Prostate gland (tissue), 2 donors: Measurements from ENCODE around the gene NAGS. TPM values are rescaled to one million over a fixed set of nuclear protein-coding genes. Genes with fewer than 3 reads are reported as not detected.
"Not testable (repeated sequence)": the region's sequence is repeated elsewhere in the genome, so short reads cannot be mapped to it uniquely, and the experiment has no call there.

Experiments used
- DNase-seq: peaks from one replicate; pipeline ENCODE4 v3.0.0-alpha.2; 2019; ENCODE audit warnings: low spot score
- H3K27ac ChIP-seq, 2 donors: fragments of 200-600 bp; sonication (generic); 2 replicates each; pipeline ENCODE4 v1.5.1; 2017 to 2019
- H3K27me3 ChIP-seq: fragments of 200-600 bp; sonication (generic); replicated peaks from 2 replicates; pipeline ENCODE4 v1.5.1; 2019; ENCODE audit not compliant: insufficient read depth
- H3K36me3 ChIP-seq, 2 donors: fragments of 200-600 bp; sonication (generic); 1 replicate in 1 of 2; 2 replicates in 1 of 2; pipeline versions ENCODE4 v1.5.1 to v1.8.1; 2017 to 2019
- H3K4me1 ChIP-seq: fragments of 200-600 bp; sonication (generic); replicated peaks from 2 replicates; pipeline ENCODE4 v1.5.1; 2019
- H3K4me3 ChIP-seq, 2 donors: fragments of 200-600 bp; sonication (generic); 2 replicates each; pipeline ENCODE4 v1.5.1; 2017 to 2019
- H3K9me3 ChIP-seq: fragments of 200-600 bp; sonication (generic); 2 replicates; pipeline ENCODE4 v1.5.1; 2017
- CTCF ChIP-seq, 4 experiments: fragments of 200-600 bp in 2 of 4; fragments of 450-650 bp in 2 of 4; sonication (generic) in 2 of 4; IDR thresholded peaks; 1 replicate in 3 of 4; 2 replicates in 1 of 4; pipeline ENCODE4 v1.5.1; 2016 to 2019; ENCODE audit warnings: antibody characterized with exemption in 4 of 4, mild to moderate bottlenecking in 2 of 4, moderate library complexity in 2 of 4
- POLR2A ChIP-seq: fragments of 450-650 bp; IDR thresholded peaks from one replicate; pipeline ENCODE4 v1.6.1; 2016; ENCODE audit warnings: antibody characterized with exemption, mild to moderate bottlenecking
- POLR2AphosphoS5 ChIP-seq: sonication (generic); formaldehyde crosslinking; IDR thresholded peaks from one replicate; pipeline ENCODE4 v1.6.1; 2017; ENCODE audit warnings: antibody characterized with exemption
- WGBS: methylation state at CpG from one replicate; pipeline ENCODE4 v1.1.5; 2018; 5-methylcytosine and 5-hydroxymethylcytosine counted together
- intact Hi-C: fragments of 100-400 bp; cut with DNase I; formaldehyde crosslinking; loops from one replicate; pipeline ENCODE4 v1.14.2; 2022
- total RNA-seq, 2 donors: library from RNA; depleted of rRNA; stranded (reverse); fragments of >200 nt; gene quantifications; one replicate each; pipeline ENCODE4 v1.1.0, GENCODE V29; 2016

Gene NAGS
- total RNA-seq, 2 donors from 2014 or later = 3.1 to 3.8 TPM

GRCh38 chr17:43962479-43962878, 41.9 kb upstream of the NAGS start:
- Histone ChIP-seq H3K4me3 (no peak overlapping the region), H3K27me3 (no peaks in the 10 kb centered on the region), H3K27ac (no peak overlapping the region), H3K36me3 (no peaks in the 10 kb centered on the region), H3K4me1 (no peaks in the 10 kb centered on the region), H3K9me3 (no peaks in the 10 kb centered on the region)
- intact Hi-C loops = no loop called here
- TF ChIP-seq CTCF (IDR thresholded peaks at IDR 0.05) = no peak
- TF ChIP-seq POLR2A = no peak
- TF ChIP-seq POLR2AphosphoS5 = no peak
- WGBS = 68% methylated on average over 7 of the region's 7 CpGs
- no peak for DNase-seq

- no peaks in the 10 kb centered on the region for H3K27me3 ChIP-seq
- 86% methylated on average over 3 of the region's 3 CpGs for WGBS
- intact Hi-C loops = no loop called here
- no peak for TF ChIP-seq CTCF (IDR thresholded peaks at IDR 0.05)
- TF ChIP-seq POLR2A = no peak
- TF ChIP-seq POLR2AphosphoS5 = no peak
- H3K36me3 ChIP-seq = no peaks in the 10 kb centered on the region
- DNase-seq = no peak
- H3K4me1 ChIP-seq = no peaks in the 10 kb centered on the region
- no peak overlapping the region for H3K27ac ChIP-seq
- no peak overlapping the region for H3K4me3 ChIP-seq
- no peaks in the 10 kb centered on the region for H3K9me3 ChIP-seq
These were observed 38.1 kb upstream of the NAGS start for GRCh38 chr17:43966276-43966675.

- no peak overlapping the region for H3K4me3 ChIP-seq
- intact Hi-C loops = no loop called here
- no peaks in the 10 kb centered on the region for H3K27me3 ChIP-seq
- TF ChIP-seq POLR2A (no peak), CTCF (IDR thresholded peaks at IDR 0.05) (no peak), POLR2AphosphoS5 (no peak)
- no peaks in the 10 kb centered on the region for H3K9me3 ChIP-seq
- WGBS = 29% methylated on average over 9 of the region's 9 CpGs
- H3K27ac ChIP-seq = no peak overlapping the region
- DNase-seq = no peak
- no peaks in the 10 kb centered on the region for H3K4me1 ChIP-seq
- H3K36me3 ChIP-seq = no peaks in the 10 kb centered on the region
These were observed 37.1 kb upstream of the NAGS start for GRCh38 chr17:43967251-43967875.

GRCh38 chr17:43970366-43970765, 34.1 kb upstream of the NAGS start:
- H3K36me3 ChIP-seq = no peaks in the 10 kb centered on the region
- H3K27me3 ChIP-seq = no peaks in the 10 kb centered on the region
- no peak for DNase-seq
- H3K4me3 ChIP-seq = no peak overlapping the region
- TF ChIP-seq POLR2A (no peak), POLR2AphosphoS5 (no peak), CTCF (IDR thresholded peaks at IDR 0.05) (no peak)
- intact Hi-C loops = no loop called here
- no peaks in the 10 kb centered on the region for H3K9me3 ChIP-seq
- no peaks in the 10 kb centered on the region for H3K4me1 ChIP-seq
- no peak overlapping the region for H3K27ac ChIP-seq
- WGBS = 71% methylated on average over 4 of the region's 4 CpGs

GRCh38 chr17:43971436-43971835, 33.0 kb upstream of the NAGS start:
- H3K9me3 ChIP-seq, H3K4me1 ChIP-seq, H3K27ac ChIP-seq, intact Hi-C loops, DNase-seq, H3K36me3 ChIP-seq, H3K4me3 ChIP-seq, H3K27me3 ChIP-seq: not testable (repeated sequence)
- 59% methylated on average over 2 of the region's 2 CpGs for WGBS

- intact Hi-C loops, H3K4me3 ChIP-seq, H3K9me3 ChIP-seq, H3K27ac ChIP-seq, H3K4me1 ChIP-seq, DNase-seq, H3K27me3 ChIP-seq, H3K36me3 ChIP-seq: not testable (repeated sequence)
- 90% methylated on average over 22 of the region's 22 CpGs for WGBS
These were observed 31.8 kb upstream of the NAGS start for GRCh38 chr17:43972444-43973212.
